ENCODE measurements around the gene NUP210. TPM values are rescaled to one million over a fixed set of nuclear protein-coding genes. Genes with fewer than 3 reads are reported as not detected.

Gene NUP210
- total and polyA plus RNA-seq, 2 of the 13 experiments (the other 11 are each of a cell fraction or from before 2014, with no cell fraction given) = 31.6 to 35.2 TPM

DNA sequence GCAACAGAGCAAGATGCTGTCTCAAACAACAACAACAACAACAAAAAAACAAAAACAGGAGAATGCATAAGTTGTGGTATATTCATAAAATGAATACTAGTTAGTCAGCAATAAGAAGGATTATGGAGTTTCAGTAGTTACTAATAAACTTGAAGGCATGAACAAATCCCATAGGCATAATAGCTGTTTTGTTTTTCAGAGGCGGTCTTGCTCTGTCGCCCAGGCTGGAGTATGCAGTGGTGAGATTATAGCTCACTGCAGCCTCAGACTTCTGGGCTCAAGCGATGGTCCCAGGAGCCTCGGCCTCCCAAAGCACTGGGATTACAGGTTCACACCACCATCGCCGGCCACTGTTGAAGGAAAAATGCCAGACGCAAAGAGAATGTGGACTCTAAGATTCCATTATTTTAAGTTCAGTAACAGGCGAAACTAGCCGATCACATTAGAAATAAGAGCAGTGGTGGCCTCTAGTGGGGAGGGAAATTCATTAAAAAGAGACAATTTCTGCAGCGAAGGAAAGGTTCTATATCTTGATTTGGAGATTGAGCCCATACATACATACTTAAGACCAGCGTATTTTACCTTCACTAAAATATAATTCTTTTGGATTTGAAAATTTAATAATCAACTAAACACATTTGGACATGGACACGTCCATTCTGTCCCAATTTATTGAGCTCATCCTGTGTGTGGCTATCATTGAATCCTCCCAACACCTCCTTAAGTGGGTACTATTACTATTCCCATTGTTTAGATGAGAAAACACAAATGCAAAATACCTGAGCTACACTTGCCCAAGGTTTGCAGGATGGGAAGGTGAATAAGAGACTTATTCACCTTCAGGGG is 32.6 kb upstream of the NUP210 start (continued):
- no peak for TF ChIP-seq NONO (IDR thresholded peaks at IDR 0.05)
- TF ChIP-seq NONO (CRISPR knock-in tag; conservative IDR thresholded peaks at IDR 0.05) = no peak
- TF ChIP-seq ZNF557 (CRISPR knock-in tag; IDR thresholded peaks at IDR 0.05) = no peak
- no peak for TF ChIP-seq ZBTB7A (CRISPR knock-in tag; IDR thresholded peaks at IDR 0.05)
- TF ChIP-seq ZFP1 (CRISPR knock-in tag; IDR thresholded peaks at IDR 0.05) = peak; percentile 75; the same call in 1 of the 2 replicates
- no peak for TF ChIP-seq ZFP36L1 (CRISPR knock-in tag; IDR thresholded peaks at IDR 0.05)
- TF ChIP-seq MIER3 (CRISPR knock-in tag; IDR thresholded peaks at IDR 0.05; ENCODE audit: borderline replicate concordance) = no peak
- TF ChIP-seq ZNF205 (CRISPR knock-in tag; IDR thresholded peaks at IDR 0.05) = no peak
- TF ChIP-seq, protein P1, sequence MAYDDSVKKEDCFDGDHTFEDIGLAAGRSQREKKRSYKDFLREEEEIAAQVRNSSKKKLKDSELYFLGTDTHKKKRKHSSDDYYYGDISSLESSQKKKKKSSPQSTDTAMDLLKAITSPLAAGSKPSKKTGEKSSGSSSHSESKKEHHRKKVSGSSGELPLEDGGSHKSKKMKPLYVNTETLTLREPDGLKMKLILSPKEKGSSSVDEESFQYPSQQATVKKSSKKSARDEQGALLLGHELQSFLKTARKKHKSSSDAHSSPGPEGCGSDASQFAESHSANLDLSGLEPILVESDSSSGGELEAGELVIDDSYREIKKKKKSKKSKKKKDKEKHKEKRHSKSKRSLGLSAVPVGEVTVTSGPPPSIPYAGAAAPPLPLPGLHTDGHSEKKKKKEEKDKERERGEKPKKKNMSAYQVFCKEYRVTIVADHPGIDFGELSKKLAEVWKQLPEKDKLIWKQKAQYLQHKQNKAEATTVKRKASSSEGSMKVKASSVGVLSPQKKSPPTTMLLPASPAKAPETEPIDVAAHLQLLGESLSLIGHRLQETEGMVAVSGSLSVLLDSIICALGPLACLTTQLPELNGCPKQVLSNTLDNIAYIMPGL (CRISPR knock-in tag; IDR thresholded peaks at IDR 0.05; ENCODE audit: borderline replicate concordance in 1 of 2, low read depth in 1 of 2) = no peak; a peak in 2 of 4 replicates
- 0 out of 2 replicates have a peak, but pooled peaks have one; percentile 36 for TF ChIP-seq ZNF607 (CRISPR knock-in tag; IDR thresholded peaks at IDR 0.05; ENCODE audit: borderline replicate concordance)
- TF ChIP-seq ZFP36 (IDR thresholded peaks at IDR 0.05; ENCODE audit: borderline replicate concordance, low read depth, low read length, partially characterized antibody) = no peak
- TF ChIP-seq STAG1 (CRISPR knock-in tag; IDR thresholded peaks at IDR 0.05) = peak; percentile 85
- no peak for TF ChIP-seq SNAPC2 (CRISPR knock-in tag; IDR thresholded peaks at IDR 0.05)
- TF ChIP-seq, protein P2, sequence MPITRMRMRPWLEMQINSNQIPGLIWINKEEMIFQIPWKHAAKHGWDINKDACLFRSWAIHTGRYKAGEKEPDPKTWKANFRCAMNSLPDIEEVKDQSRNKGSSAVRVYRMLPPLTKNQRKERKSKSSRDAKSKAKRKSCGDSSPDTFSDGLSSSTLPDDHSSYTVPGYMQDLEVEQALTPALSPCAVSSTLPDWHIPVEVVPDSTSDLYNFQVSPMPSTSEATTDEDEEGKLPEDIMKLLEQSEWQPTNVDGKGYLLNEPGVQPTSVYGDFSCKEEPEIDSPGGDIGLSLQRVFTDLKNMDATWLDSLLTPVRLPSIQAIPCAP (CRISPR knock-in tag; IDR thresholded peaks at IDR 0.05; ENCODE audit: low read depth) = no peak
- TF ChIP-seq NR2F2 (IDR thresholded peaks at IDR 0.05; ENCODE audit: borderline replicate concordance, low read depth) = no peak
- TF ChIP-seq, protein P3, sequence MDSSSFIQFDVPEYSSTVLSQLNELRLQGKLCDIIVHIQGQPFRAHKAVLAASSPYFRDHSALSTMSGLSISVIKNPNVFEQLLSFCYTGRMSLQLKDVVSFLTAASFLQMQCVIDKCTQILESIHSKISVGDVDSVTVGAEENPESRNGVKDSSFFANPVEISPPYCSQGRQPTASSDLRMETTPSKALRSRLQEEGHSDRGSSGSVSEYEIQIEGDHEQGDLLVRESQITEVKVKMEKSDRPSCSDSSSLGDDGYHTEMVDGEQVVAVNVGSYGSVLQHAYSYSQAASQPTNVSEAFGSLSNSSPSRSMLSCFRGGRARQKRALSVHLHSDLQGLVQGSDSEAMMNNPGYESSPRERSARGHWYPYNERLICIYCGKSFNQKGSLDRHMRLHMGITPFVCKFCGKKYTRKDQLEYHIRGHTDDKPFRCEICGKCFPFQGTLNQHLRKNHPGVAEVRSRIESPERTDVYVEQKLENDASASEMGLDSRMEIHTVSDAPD (CRISPR knock-in tag; IDR thresholded peaks at IDR 0.05) = no peak
- TF ChIP-seq ZNF567 (CRISPR knock-in tag; IDR thresholded peaks at IDR 0.05; ENCODE audit: borderline replicate concordance) = no peak
- TF ChIP-seq, protein P4, sequence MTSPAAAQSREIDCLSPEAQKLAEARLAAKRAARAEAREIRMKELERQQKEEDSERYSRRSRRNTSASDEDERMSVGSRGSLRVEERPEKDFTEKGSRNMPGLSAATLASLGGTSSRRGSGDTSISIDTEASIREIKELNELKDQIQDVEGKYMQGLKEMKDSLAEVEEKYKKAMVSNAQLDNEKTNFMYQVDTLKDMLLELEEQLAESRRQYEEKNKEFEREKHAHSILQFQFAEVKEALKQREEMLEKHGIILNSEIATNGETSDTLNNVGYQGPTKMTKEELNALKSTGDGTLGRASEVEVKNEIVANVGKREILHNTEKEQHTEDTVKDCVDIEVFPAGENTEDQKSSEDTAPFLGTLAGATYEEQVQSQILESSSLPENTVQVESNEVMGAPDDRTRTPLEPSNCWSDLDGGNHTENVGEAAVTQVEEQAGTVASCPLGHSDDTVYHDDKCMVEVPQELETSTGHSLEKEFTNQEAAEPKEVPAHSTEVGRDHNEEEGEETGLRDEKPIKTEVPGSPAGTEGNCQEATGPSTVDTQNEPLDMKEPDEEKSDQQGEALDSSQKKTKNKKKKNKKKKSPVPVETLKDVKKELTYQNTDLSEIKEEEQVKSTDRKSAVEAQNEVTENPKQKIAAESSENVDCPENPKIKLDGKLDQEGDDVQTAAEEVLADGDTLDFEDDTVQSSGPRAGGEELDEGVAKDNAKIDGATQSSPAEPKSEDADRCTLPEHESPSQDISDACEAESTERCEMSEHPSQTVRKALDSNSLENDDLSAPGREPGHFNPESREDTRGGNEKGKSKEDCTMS (CRISPR knock-in tag; conservative IDR thresholded peaks at IDR 0.05) = no peak
- no peak for TF ChIP-seq ZNF317 (CRISPR knock-in tag; IDR thresholded peaks at IDR 0.05)

All from HepG2 (cell line).